ENCODE data around the gene SEC22A. TPM values are rescaled to one million over a fixed set of nuclear protein-coding genes. Genes with fewer than 3 reads are reported as not detected.
"Not testable (repeated sequence)": the region's sequence is repeated elsewhere in the genome, so short reads cannot be mapped to it uniquely, and the experiment has no call there.

SEC22A gene
- total and polyA plus RNA-seq, 2 experiments from 2014 or later: 16.0 to 21.9 TPM

DNA sequence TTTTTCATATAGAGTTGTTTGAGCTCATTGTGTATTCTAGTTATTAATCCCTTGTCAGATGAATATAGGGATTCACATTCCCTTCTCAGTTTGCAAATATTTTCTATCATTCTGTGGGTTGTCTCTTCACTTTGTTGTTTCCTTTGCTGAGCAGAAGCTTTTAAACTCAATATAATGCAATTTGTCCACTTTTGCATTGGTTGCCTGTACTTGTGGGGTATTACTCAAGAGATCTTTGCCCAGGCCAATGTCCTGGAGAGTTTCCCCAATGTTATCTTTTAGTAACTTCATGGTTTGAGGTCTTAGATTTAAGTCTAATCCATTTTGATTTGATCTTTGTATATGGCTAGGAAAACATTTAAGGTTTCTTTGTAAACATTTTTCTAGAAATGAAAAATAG is 24.8 kb downstream of the SEC22A start:
- no peak for TF ChIP-seq CTCF (IDR thresholded peaks at IDR 0.05; ENCODE audit: poor library complexity)
- TF ChIP-seq EZH2phosphoT487 (IDR thresholded peaks at IDR 0.05; ENCODE audit: low read depth, severe bottlenecking, unreplicated experiment): no peak
- no peak for TF ChIP-seq EZH2 (IDR thresholded peaks at IDR 0.05; ENCODE audit: borderline replicate concordance)
- Histone ChIP-seq H3K36me3 (replicated peaks; ENCODE audit: insufficient read depth, low read depth) (peaks cover 6% of the 10 kb centered on the region), H3K79me2 (no peaks in the 10 kb centered on the region), H3K27me3 (no peaks in the 10 kb centered on the region), H2AFZ (no peak overlapping the region), H3K9me3 (ENCODE audit: low read depth) (peaks cover 11% of the 10 kb centered on the region), H4K20me1 (ENCODE audit: insufficient read depth, poor library complexity, severe bottlenecking) (no peaks in the 10 kb centered on the region), H3K4me3 (no peak overlapping the region), H3K4me1 (ENCODE audit: insufficient read depth) (no peaks in the 10 kb centered on the region), H3K4me2 (no peak overlapping the region), H3K27ac (no peak overlapping the region), H3K9me2 (replicated peaks; ENCODE audit: insufficient read depth) (no peaks in the 10 kb centered on the region)
- DNase-seq (ENCODE audit: low spot score): no peak

DNA sequence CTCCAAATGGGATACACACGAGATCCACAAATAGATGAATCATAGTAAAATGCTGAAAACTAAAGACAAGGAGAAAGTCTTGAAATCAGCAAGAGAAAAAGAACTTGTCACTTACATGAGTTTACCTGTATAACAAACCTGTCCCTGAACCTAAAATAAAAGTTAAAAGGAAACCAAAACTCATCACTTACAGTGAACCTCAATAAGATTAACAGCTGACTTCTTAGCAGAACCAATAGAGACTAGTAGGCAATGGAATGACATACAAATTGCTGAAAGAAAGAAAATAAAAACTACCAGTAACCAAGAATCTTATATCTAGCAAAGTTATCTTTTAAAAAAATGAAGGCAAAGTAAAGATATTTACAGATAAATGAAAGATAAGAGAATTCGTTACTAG is 27.4 kb downstream of the SEC22A start:
- WGBS (ENCODE audit: low lambda C conversion rate, missing lambda C conversion rate): 94% methylated on average over 2 of the region's 2 CpGs
- H3K9me2 ChIP-seq (replicated peaks; ENCODE audit: insufficient read depth): no peaks in the 10 kb centered on the region
- H4K20me1 ChIP-seq (ENCODE audit: insufficient read depth, poor library complexity, severe bottlenecking): no peaks in the 10 kb centered on the region
- TF ChIP-seq EZH2phosphoT487 (IDR thresholded peaks at IDR 0.05; ENCODE audit: low read depth, severe bottlenecking, unreplicated experiment): no peak
- TF ChIP-seq EZH2 (IDR thresholded peaks at IDR 0.05; ENCODE audit: borderline replicate concordance): no peak
- TF ChIP-seq CTCF (IDR thresholded peaks at IDR 0.05; ENCODE audit: poor library complexity): no peak
- no peak overlapping the region for H3K4me2 ChIP-seq
- H3K4me1 ChIP-seq (ENCODE audit: insufficient read depth): no peaks in the 10 kb centered on the region
- H3K27me3 ChIP-seq: no peaks in the 10 kb centered on the region
- DNase-seq (ENCODE audit: low spot score): no peak
- H3K79me2 ChIP-seq: no peaks in the 10 kb centered on the region
- peaks cover 11% of the 10 kb centered on the region for H3K9me3 ChIP-seq (ENCODE audit: low read depth)
- peaks cover 6% of the 10 kb centered on the region for H3K36me3 ChIP-seq (replicated peaks; ENCODE audit: insufficient read depth, low read depth)
- H3K4me3 ChIP-seq: no peak overlapping the region
- H3K27ac ChIP-seq: no peak overlapping the region
- H2AFZ ChIP-seq: no peak overlapping the region

DNA sequence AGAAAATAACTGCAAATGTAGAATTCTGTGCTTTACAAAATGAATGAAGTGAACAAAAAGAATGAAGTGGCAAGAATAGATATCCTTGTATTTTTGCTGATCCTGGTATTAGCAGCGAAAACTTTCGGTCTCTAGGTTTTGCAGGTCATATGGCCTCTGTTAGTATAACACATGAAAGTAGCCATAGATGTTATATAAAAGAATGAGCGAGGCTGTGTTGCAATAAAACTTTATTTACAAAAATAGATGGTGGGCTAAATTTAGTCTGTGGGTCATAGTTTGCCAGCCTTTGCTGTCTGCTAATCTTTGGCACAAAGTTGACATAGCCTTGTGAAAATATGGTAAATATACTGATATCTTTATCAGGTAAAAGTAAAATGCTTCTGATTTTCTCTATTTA is 35.2 kb downstream of the SEC22A start:
- H3K79me2 ChIP-seq: no peaks in the 10 kb centered on the region
- H2AFZ ChIP-seq: no peak overlapping the region
- WGBS (ENCODE audit: low lambda C conversion rate, missing lambda C conversion rate): 94% methylated on average over 3 of the region's 3 CpGs
- H3K4me3 ChIP-seq: no peak overlapping the region
- H4K20me1 ChIP-seq (ENCODE audit: insufficient read depth, poor library complexity, severe bottlenecking): no peaks in the 10 kb centered on the region
- H3K4me1 ChIP-seq (ENCODE audit: insufficient read depth): no peaks in the 10 kb centered on the region
- H3K9me3 ChIP-seq (ENCODE audit: low read depth): no peaks in the 10 kb centered on the region
- H3K9me2 ChIP-seq (replicated peaks; ENCODE audit: insufficient read depth): no peaks in the 10 kb centered on the region
- no peak for TF ChIP-seq EZH2 (IDR thresholded peaks at IDR 0.05; ENCODE audit: borderline replicate concordance)
- TF ChIP-seq EZH2phosphoT487 (IDR thresholded peaks at IDR 0.05; ENCODE audit: low read depth, severe bottlenecking, unreplicated experiment): no peak
- no peak for TF ChIP-seq CTCF (IDR thresholded peaks at IDR 0.05; ENCODE audit: poor library complexity)
- no peaks in the 10 kb centered on the region for H3K36me3 ChIP-seq (replicated peaks; ENCODE audit: insufficient read depth, low read depth)
- H3K4me2 ChIP-seq: no peak overlapping the region
- no peaks in the 10 kb centered on the region for H3K27me3 ChIP-seq
- no peak for DNase-seq (ENCODE audit: low spot score)
- no peak overlapping the region for H3K27ac ChIP-seq

DNA sequence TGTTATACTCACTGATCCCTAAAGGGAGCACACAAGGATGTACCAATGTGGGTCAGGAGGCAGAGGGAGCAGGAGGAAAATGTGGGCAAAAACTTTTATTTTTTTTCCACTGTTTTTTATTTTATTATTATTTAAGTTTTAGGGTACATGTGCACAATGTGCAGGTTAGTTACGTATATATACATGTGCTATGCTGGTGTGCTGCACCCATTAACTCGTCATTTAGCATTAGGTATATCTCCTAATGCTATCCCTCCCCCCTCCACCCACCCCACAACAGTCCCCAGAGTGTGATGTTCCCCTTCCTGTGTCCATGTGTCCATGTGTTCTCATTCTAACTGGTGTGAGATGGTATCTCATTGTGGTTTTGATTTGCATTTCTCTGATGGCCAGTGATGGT is 37.4 kb downstream of the SEC22A start:
- not testable (repeated sequence) for H3K4me3 ChIP-seq; H3K79me2 ChIP-seq; H2AFZ ChIP-seq; H3K27ac ChIP-seq; H3K27me3 ChIP-seq; H3K4me2 ChIP-seq; H3K9me2 ChIP-seq (replicated peaks; ENCODE audit: insufficient read depth); H3K36me3 ChIP-seq (replicated peaks; ENCODE audit: insufficient read depth, low read depth); H3K9me3 ChIP-seq (ENCODE audit: low read depth); H4K20me1 ChIP-seq (ENCODE audit: insufficient read depth, poor library complexity, severe bottlenecking); DNase-seq (ENCODE audit: low spot score); H3K4me1 ChIP-seq (ENCODE audit: insufficient read depth)
- 100% methylated on average over 2 of the region's 2 CpGs for WGBS (ENCODE audit: low lambda C conversion rate, missing lambda C conversion rate)

Data from hepatocyte (in vitro differentiated cells).